WTC11 (cell line): Measurements from ENCODE around the gene ARHGEF12. TPM values are rescaled to one million over a fixed set of nuclear protein-coding genes. Genes with fewer than 3 reads are reported as not detected.

Experiments
- ATAC-seq: fragments of 200-7000 bp; cut with Tn5 transposase; 2 replicates; pipeline ENCODE4 v1.10.0; 2021; ENCODE audit warnings: mild to moderate bottlenecking, moderate library complexity
- CTCF ChIA-PET: fragments of 300-600 bp; sonication (Branson Sonifier 250); formaldehyde crosslinking; loops from one replicate; lab custom pipeline; 2021; ENCODE audit warnings: antibody characterized with exemption; lab: Charles Lee
- POLR2A ChIA-PET: fragments of 350-600 bp; sonication (Branson Sonifier 250); formaldehyde crosslinking; loops from one replicate; lab custom pipeline; 2021; ENCODE audit warnings: antibody characterized with exemption; lab: Charles Lee
- DNase-seq: peaks from one replicate; pipeline ENCODE4 v3.0.0; 2021; ENCODE audit warnings: low spot score
- H3K27ac Mint-ChIP-seq: 2 replicates; pipeline ENCODE4 v1.8.0; 2021; ENCODE audit warnings: mixed read lengths
- H3K27me3 Mint-ChIP-seq: 2 replicates; pipeline ENCODE4 v1.8.0; 2021; ENCODE audit warnings: low read depth, mild to moderate bottlenecking, moderate library complexity, mixed read lengths
- H3K36me3 Mint-ChIP-seq: 2 replicates; pipeline ENCODE4 v1.8.0; 2021; ENCODE audit warnings: mixed read lengths
- H3K4me1 Mint-ChIP-seq: 2 replicates; pipeline ENCODE4 v1.8.0; 2022; ENCODE audit warnings: mixed read lengths
- H3K4me3 Mint-ChIP-seq: 2 replicates; pipeline ENCODE4 v1.8.0; 2021; ENCODE audit warnings: mild to moderate bottlenecking, moderate library complexity, mixed read lengths
- H3K9me3 Mint-ChIP-seq: 2 replicates; pipeline ENCODE4 v1.8.0; 2021; ENCODE audit warnings: mixed read lengths
- CBFB ChIP-seq: sonication (generic); formaldehyde crosslinking; IDR thresholded peaks from 2 replicates; pipeline ENCODE4 v1.8.1; 2022; ENCODE audit warnings: mild to moderate bottlenecking, low read depth, missing genetic modification reagents
- FOXP1 ChIP-seq: sonication (generic); formaldehyde crosslinking; IDR thresholded peaks from 2 replicates; pipeline ENCODE4 v1.8.0; 2022; ENCODE audit warnings: missing genetic modification reagents, mild to moderate bottlenecking, moderate library complexity, borderline replicate concordance
- GRHL2 ChIP-seq: fragments of 250-450 bp; sonication (Bioruptor Pico); IDR thresholded peaks from 2 replicates; pipeline ENCODE4 v1.8.0; 2022; ENCODE audit warnings: mild to moderate bottlenecking, moderate library complexity; ENCODE audit not compliant: insufficient replicate concordance, severe bottlenecking
- NFATC4 ChIP-seq: fragments of 250-450 bp; sonication (Bioruptor Pico); IDR thresholded peaks from 2 replicates; pipeline ENCODE4 v1.9.0; 2021; ENCODE audit warnings: mild to moderate bottlenecking
- NR2C2 ChIP-seq: sonication (generic); formaldehyde crosslinking; IDR thresholded peaks from 2 replicates; pipeline ENCODE4 v1.8.0; 2022; ENCODE audit warnings: mild to moderate bottlenecking, missing genetic modification reagents
- OVOL2 ChIP-seq: fragments of 250-450 bp; sonication (Bioruptor Pico); IDR thresholded peaks from 2 replicates; pipeline ENCODE4 v1.9.0; 2021; ENCODE audit warnings: mild to moderate bottlenecking, borderline replicate concordance
- RELA ChIP-seq: sonication (generic); formaldehyde crosslinking; IDR thresholded peaks from 2 replicates; pipeline ENCODE4 v1.8.1; 2022; ENCODE audit warnings: missing genetic modification reagents, mild to moderate bottlenecking, borderline replicate concordance
- SMAD3 ChIP-seq: sonication (generic); formaldehyde crosslinking; IDR thresholded peaks from 2 replicates; pipeline ENCODE4 v1.8.0; 2022; ENCODE audit warnings: missing genetic modification reagents, mild to moderate bottlenecking, borderline replicate concordance
- TCF7 ChIP-seq: sonication (generic); formaldehyde crosslinking; IDR thresholded peaks from 2 replicates; pipeline ENCODE4 v1.8.0; 2022; ENCODE audit warnings: mild to moderate bottlenecking, low read depth, missing genetic modification reagents, moderate library complexity
- TEAD4 ChIP-seq: sonication (generic); formaldehyde crosslinking; IDR thresholded peaks from 2 replicates; pipeline ENCODE4 v1.8.0; 2022; ENCODE audit warnings: mild to moderate bottlenecking, missing genetic modification reagents
- TP53 ChIP-seq: sonication (generic); formaldehyde crosslinking; IDR thresholded peaks from 2 replicates; pipeline ENCODE4 v1.8.1; 2023; ENCODE audit warnings: mild to moderate bottlenecking, missing genetic modification reagents
- ZNF121 ChIP-seq: sonication (generic); formaldehyde crosslinking; IDR thresholded peaks from 2 replicates; pipeline ENCODE4 v1.8.0; 2023; ENCODE audit warnings: missing genetic modification reagents
- total RNA-seq: library from RNA; stranded (reverse); gene quantifications from 3 replicates; pipeline ENCODE4 v1.2.3, GENCODE V29; 2021
- TF ChIP-seq, protein P1 (sequence below): sonication (generic); formaldehyde crosslinking; IDR thresholded peaks from 2 replicates; pipeline ENCODE4 v1.8.1; 2022; ENCODE audit warnings: missing genetic modification reagents, borderline replicate concordance
- TF ChIP-seq, protein P2 (sequence below): sonication (generic); formaldehyde crosslinking; IDR thresholded peaks from 2 replicates; pipeline ENCODE4 v1.8.1; 2023; ENCODE audit warnings: mild to moderate bottlenecking, moderate library complexity, missing genetic modification reagents
- TF ChIP-seq, protein P3 (sequence below): sonication (generic); formaldehyde crosslinking; IDR thresholded peaks from 2 replicates; pipeline ENCODE4 v1.8.1; 2022; ENCODE audit warnings: mild to moderate bottlenecking, missing genetic modification reagents, moderate library complexity, borderline replicate concordance
- TF ChIP-seq, protein P4 (sequence below): sonication (generic); formaldehyde crosslinking; IDR thresholded peaks from 2 replicates; pipeline ENCODE4 v1.8.1; 2023; ENCODE audit warnings: mild to moderate bottlenecking, missing genetic modification reagents
- TF ChIP-seq, protein P5 (sequence below): sonication (generic); formaldehyde crosslinking; IDR thresholded peaks from 2 replicates; pipeline ENCODE4 v1.8.0; 2022; ENCODE audit warnings: missing genetic modification reagents
- TF ChIP-seq, protein P6 (sequence below): sonication (generic); formaldehyde crosslinking; IDR thresholded peaks from 2 replicates; pipeline ENCODE4 v1.8.0; 2023; ENCODE audit warnings: missing genetic modification reagents

The ARHGEF12 gene
- total RNA-seq, 1 experiment from 2014 or later, result 35.8 TPM

DNA sequence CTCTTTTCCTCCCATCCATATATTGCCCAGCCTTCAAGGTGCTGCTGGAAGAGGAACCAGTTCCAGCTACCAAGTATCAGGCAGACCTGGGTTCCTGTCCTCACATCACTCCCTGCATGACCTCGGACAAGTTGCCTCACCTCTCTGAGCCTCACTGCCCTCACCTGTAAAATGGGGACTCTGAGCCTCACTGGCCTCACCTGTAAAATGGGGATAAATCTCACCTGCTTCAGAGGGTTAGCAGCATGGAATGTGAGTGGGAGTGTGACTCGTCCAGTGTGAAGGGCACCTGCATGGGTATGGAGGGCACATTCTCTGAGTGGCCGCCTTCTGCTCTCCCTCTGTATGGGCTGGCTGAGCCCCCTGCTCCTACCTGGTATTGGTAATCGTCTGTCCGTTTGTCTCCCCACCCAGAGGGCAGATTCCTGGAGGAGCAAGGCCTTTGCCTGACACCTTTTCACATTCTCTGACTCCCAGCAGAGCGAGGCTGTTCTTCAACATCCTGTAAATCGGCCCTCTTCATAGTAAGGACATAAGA is 179.0 kb downstream of the ARHGEF12 start:
- no peak for TF ChIP-seq TP53 (CRISPR knock-in tag)
- TF ChIP-seq NFATC4 (CRISPR knock-in tag), result no peak
- TF ChIP-seq, protein P1, sequence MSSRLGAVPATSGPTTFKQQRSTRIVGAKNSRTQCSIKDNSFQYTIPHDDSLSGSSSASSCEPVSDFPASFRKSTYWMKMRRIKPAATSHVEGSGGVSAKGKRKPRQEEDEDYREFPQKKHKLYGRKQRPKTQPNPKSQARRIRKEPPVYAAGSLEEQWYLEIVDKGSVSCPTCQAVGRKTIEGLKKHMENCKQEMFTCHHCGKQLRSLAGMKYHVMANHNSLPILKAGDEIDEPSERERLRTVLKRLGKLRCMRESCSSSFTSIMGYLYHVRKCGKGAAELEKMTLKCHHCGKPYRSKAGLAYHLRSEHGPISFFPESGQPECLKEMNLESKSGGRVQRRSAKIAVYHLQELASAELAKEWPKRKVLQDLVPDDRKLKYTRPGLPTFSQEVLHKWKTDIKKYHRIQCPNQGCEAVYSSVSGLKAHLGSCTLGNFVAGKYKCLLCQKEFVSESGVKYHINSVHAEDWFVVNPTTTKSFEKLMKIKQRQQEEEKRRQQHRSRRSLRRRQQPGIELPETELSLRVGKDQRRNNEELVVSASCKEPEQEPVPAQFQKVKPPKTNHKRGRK (CRISPR knock-in tag), result no peak
- TF ChIP-seq FOXP1 (CRISPR knock-in tag), result no peak
- TF ChIP-seq, protein P2, sequence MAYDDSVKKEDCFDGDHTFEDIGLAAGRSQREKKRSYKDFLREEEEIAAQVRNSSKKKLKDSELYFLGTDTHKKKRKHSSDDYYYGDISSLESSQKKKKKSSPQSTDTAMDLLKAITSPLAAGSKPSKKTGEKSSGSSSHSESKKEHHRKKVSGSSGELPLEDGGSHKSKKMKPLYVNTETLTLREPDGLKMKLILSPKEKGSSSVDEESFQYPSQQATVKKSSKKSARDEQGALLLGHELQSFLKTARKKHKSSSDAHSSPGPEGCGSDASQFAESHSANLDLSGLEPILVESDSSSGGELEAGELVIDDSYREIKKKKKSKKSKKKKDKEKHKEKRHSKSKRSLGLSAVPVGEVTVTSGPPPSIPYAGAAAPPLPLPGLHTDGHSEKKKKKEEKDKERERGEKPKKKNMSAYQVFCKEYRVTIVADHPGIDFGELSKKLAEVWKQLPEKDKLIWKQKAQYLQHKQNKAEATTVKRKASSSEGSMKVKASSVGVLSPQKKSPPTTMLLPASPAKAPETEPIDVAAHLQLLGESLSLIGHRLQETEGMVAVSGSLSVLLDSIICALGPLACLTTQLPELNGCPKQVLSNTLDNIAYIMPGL (CRISPR knock-in tag), result no peak
- no peak for TF ChIP-seq TCF7 (CRISPR knock-in tag)
- TF ChIP-seq OVOL2 (CRISPR knock-in tag), result no peak
- TF ChIP-seq CBFB (CRISPR knock-in tag), result no peak
- TF ChIP-seq, protein P3, sequence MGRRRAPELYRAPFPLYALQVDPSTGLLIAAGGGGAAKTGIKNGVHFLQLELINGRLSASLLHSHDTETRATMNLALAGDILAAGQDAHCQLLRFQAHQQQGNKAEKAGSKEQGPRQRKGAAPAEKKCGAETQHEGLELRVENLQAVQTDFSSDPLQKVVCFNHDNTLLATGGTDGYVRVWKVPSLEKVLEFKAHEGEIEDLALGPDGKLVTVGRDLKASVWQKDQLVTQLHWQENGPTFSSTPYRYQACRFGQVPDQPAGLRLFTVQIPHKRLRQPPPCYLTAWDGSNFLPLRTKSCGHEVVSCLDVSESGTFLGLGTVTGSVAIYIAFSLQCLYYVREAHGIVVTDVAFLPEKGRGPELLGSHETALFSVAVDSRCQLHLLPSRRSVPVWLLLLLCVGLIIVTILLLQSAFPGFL, result no peak
- no peak for TF ChIP-seq RELA
- TF ChIP-seq TEAD4 (CRISPR knock-in tag), result no peak
- no peak for TF ChIP-seq GRHL2 (CRISPR knock-in tag)
- TF ChIP-seq, protein P4, sequence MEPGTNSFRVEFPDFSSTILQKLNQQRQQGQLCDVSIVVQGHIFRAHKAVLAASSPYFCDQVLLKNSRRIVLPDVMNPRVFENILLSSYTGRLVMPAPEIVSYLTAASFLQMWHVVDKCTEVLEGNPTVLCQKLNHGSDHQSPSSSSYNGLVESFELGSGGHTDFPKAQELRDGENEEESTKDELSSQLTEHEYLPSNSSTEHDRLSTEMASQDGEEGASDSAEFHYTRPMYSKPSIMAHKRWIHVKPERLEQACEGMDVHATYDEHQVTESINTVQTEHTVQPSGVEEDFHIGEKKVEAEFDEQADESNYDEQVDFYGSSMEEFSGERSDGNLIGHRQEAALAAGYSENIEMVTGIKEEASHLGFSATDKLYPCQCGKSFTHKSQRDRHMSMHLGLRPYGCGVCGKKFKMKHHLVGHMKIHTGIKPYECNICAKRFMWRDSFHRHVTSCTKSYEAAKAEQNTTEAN, result no peak
- TF ChIP-seq ZNF121, result no peak
- DNase-seq (no peak), ATAC-seq (no peak)
- Mint-ChIP-seq H3K4me3 (no peak overlapping the region), H3K27ac (no peak overlapping the region), H3K36me3 (no peaks in the 10 kb centered on the region), H3K9me3 (no peaks in the 10 kb centered on the region), H3K4me1 (peaks cover 29% of the 10 kb centered on the region), H3K27me3 (peaks cover 17% of the 10 kb centered on the region)
- ChIA-PET CTCF (interaction anchor here (1.0 to 1.2 kb wide), 2 partner anchors 14 to 170 kb away, joined by 3 to 4 read pairs; no protein-coding TSS in a partner anchor), POLR2A (no interaction called here)

DNA sequence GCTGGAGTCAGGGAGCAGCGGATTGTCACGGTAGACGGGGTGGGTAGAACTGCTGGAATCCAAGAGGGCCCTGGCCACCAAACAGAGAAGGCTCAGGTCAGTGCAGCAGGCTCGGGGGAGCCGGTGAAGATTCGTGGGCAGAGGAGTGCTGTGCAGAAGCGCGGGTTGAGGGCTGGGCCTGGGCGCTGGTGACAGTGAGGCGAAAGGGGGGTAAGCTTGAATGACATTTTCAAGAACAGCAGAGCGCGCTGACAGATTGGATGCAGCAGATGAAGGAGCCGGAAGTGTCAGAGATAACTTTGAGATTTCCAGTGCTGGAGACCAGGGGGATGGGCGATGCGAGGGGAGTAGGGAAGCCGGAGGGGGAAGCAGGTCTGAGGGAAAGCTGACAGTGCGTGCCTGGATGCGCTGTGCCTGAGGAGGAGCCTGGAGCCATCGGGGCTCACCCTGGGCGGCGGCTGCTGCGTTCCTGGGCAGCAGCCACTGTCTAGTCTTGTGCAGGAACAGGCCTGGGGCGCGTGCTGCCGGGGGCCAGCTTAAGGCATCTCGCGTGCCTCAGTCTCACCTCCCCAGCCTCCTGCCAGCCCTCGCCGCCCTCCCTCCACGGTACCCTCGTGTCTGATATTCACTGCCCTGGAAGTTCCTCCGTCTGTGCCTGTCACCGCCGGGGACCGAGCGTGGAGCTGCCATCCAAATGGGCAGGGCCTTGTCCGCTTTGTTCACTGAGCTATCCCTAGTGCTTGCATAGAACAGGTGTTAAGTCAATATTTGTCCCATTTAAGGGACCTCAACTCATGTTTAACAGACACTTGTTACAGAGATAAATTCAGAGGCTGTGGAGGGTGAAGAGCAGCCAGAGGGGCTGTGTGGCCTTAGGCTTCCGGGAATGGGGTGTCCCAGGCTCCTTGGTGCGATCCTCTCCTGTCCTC is 180.5 kb downstream of the ARHGEF12 start:
- TF ChIP-seq, protein P5, sequence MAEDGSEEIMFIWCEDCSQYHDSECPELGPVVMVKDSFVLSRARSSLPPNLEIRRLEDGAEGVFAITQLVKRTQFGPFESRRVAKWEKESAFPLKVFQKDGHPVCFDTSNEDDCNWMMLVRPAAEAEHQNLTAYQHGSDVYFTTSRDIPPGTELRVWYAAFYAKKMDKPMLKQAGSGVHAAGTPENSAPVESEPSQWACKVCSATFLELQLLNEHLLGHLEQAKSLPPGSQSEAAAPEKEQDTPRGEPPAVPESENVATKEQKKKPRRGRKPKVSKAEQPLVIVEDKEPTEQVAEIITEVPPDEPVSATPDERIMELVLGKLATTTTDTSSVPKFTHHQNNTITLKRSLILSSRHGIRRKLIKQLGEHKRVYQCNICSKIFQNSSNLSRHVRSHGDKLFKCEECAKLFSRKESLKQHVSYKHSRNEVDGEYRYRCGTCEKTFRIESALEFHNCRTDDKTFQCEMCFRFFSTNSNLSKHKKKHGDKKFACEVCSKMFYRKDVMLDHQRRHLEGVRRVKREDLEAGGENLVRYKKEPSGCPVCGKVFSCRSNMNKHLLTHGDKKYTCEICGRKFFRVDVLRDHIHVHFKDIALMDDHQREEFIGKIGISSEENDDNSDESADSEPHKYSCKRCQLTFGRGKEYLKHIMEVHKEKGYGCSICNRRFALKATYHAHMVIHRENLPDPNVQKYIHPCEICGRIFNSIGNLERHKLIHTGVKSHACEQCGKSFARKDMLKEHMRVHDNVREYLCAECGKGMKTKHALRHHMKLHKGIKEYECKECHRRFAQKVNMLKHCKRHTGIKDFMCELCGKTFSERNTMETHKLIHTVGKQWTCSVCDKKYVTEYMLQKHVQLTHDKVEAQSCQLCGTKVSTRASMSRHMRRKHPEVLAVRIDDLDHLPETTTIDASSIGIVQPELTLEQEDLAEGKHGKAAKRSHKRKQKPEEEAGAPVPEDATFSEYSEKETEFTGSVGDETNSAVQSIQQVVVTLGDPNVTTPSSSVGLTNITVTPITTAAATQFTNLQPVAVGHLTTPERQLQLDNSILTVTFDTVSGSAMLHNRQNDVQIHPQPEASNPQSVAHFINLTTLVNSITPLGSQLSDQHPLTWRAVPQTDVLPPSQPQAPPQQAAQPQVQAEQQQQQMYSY, result no peak
- 0 out of 2 replicates have a peak, but pooled peaks have one; percentile 15 for TF ChIP-seq NR2C2 (CRISPR knock-in tag)
- TF ChIP-seq, protein P6, sequence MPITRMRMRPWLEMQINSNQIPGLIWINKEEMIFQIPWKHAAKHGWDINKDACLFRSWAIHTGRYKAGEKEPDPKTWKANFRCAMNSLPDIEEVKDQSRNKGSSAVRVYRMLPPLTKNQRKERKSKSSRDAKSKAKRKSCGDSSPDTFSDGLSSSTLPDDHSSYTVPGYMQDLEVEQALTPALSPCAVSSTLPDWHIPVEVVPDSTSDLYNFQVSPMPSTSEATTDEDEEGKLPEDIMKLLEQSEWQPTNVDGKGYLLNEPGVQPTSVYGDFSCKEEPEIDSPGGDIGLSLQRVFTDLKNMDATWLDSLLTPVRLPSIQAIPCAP (CRISPR knock-in tag), result no peak
- TF ChIP-seq SMAD3 (CRISPR knock-in tag), result no peak
- DNase-seq (no peak), ATAC-seq (peak; percentile 50)
- Mint-ChIP-seq H3K27ac (no peak overlapping the region), H3K4me1 (peaks cover 27% of the 10 kb centered on the region), H3K9me3 (no peaks in the 10 kb centered on the region), H3K27me3 (peaks cover 15% of the 10 kb centered on the region), H3K4me3 (no peak overlapping the region), H3K36me3 (no peaks in the 10 kb centered on the region)
- ChIA-PET CTCF (interaction anchor here (0.6 to 3.1 kb wide), 9 partner anchors 31 to 413 kb away, joined by 3 to 13 read pairs (median 4); no protein-coding TSS in a partner anchor), POLR2A (no interaction called here)
